ENCODE data around the gene ACVR1B.

DNA sequence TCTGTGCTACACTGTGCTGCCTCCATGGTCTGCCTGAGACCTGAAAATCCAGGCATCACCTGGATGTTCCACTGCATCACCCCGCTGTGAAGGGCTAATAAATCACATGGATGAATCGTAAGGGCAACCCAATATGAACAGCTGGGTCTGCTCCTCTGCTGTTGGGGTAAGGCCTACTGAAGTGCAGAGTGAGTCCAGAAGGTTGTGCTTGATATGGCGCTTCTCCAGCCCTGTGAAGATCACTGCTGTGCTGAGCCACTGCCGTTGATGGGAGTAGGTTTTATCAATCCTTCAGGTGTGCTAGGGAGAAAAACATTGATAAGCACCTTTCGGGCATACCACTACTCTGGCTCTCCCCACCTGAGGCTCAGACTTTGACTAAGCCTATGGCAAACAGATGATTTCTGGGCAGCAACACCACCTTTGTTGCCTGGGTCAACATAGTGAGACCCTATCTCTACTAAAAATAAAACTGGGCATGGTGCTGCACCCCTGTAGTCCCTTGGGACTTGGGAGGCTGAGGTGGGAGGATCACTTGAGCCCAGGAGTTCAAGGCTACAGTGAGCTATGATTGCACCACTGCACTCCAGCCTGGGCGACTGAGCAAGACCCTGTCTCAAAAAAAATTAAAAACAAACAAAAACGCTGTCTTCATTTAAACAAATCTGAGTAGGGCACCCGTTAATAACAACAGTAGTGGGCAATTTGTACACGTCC lies 42.5 kb upstream of the ACVR1B start:
- TF ChIP-seq, protein P1, sequence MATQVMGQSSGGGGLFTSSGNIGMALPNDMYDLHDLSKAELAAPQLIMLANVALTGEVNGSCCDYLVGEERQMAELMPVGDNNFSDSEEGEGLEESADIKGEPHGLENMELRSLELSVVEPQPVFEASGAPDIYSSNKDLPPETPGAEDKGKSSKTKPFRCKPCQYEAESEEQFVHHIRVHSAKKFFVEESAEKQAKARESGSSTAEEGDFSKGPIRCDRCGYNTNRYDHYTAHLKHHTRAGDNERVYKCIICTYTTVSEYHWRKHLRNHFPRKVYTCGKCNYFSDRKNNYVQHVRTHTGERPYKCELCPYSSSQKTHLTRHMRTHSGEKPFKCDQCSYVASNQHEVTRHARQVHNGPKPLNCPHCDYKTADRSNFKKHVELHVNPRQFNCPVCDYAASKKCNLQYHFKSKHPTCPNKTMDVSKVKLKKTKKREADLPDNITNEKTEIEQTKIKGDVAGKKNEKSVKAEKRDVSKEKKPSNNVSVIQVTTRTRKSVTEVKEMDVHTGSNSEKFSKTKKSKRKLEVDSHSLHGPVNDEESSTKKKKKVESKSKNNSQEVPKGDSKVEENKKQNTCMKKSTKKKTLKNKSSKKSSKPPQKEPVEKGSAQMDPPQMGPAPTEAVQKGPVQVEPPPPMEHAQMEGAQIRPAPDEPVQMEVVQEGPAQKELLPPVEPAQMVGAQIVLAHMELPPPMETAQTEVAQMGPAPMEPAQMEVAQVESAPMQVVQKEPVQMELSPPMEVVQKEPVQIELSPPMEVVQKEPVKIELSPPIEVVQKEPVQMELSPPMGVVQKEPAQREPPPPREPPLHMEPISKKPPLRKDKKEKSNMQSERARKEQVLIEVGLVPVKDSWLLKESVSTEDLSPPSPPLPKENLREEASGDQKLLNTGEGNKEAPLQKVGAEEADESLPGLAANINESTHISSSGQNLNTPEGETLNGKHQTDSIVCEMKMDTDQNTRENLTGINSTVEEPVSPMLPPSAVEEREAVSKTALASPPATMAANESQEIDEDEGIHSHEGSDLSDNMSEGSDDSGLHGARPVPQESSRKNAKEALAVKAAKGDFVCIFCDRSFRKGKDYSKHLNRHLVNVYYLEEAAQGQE (IDR thresholded peaks at IDR 0.05; ENCODE audit: unreplicated experiment) = no peak
- TF ChIP-seq POLR2AphosphoS5 (IDR thresholded peaks at IDR 0.05; ENCODE audit: low read depth) = no peak
- no peak for TF ChIP-seq EZH2 (IDR thresholded peaks at IDR 0.05; ENCODE audit: low read depth, unreplicated experiment)
- TF ChIP-seq, protein P2, sequence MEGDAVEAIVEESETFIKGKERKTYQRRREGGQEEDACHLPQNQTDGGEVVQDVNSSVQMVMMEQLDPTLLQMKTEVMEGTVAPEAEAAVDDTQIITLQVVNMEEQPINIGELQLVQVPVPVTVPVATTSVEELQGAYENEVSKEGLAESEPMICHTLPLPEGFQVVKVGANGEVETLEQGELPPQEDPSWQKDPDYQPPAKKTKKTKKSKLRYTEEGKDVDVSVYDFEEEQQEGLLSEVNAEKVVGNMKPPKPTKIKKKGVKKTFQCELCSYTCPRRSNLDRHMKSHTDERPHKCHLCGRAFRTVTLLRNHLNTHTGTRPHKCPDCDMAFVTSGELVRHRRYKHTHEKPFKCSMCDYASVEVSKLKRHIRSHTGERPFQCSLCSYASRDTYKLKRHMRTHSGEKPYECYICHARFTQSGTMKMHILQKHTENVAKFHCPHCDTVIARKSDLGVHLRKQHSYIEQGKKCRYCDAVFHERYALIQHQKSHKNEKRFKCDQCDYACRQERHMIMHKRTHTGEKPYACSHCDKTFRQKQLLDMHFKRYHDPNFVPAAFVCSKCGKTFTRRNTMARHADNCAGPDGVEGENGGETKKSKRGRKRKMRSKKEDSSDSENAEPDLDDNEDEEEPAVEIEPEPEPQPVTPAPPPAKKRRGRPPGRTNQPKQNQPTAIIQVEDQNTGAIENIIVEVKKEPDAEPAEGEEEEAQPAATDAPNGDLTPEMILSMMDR (conservative IDR thresholded peaks at IDR 0.05; ENCODE audit: low read depth in 2 of 2) = no peak
- TF ChIP-seq, protein P3, sequence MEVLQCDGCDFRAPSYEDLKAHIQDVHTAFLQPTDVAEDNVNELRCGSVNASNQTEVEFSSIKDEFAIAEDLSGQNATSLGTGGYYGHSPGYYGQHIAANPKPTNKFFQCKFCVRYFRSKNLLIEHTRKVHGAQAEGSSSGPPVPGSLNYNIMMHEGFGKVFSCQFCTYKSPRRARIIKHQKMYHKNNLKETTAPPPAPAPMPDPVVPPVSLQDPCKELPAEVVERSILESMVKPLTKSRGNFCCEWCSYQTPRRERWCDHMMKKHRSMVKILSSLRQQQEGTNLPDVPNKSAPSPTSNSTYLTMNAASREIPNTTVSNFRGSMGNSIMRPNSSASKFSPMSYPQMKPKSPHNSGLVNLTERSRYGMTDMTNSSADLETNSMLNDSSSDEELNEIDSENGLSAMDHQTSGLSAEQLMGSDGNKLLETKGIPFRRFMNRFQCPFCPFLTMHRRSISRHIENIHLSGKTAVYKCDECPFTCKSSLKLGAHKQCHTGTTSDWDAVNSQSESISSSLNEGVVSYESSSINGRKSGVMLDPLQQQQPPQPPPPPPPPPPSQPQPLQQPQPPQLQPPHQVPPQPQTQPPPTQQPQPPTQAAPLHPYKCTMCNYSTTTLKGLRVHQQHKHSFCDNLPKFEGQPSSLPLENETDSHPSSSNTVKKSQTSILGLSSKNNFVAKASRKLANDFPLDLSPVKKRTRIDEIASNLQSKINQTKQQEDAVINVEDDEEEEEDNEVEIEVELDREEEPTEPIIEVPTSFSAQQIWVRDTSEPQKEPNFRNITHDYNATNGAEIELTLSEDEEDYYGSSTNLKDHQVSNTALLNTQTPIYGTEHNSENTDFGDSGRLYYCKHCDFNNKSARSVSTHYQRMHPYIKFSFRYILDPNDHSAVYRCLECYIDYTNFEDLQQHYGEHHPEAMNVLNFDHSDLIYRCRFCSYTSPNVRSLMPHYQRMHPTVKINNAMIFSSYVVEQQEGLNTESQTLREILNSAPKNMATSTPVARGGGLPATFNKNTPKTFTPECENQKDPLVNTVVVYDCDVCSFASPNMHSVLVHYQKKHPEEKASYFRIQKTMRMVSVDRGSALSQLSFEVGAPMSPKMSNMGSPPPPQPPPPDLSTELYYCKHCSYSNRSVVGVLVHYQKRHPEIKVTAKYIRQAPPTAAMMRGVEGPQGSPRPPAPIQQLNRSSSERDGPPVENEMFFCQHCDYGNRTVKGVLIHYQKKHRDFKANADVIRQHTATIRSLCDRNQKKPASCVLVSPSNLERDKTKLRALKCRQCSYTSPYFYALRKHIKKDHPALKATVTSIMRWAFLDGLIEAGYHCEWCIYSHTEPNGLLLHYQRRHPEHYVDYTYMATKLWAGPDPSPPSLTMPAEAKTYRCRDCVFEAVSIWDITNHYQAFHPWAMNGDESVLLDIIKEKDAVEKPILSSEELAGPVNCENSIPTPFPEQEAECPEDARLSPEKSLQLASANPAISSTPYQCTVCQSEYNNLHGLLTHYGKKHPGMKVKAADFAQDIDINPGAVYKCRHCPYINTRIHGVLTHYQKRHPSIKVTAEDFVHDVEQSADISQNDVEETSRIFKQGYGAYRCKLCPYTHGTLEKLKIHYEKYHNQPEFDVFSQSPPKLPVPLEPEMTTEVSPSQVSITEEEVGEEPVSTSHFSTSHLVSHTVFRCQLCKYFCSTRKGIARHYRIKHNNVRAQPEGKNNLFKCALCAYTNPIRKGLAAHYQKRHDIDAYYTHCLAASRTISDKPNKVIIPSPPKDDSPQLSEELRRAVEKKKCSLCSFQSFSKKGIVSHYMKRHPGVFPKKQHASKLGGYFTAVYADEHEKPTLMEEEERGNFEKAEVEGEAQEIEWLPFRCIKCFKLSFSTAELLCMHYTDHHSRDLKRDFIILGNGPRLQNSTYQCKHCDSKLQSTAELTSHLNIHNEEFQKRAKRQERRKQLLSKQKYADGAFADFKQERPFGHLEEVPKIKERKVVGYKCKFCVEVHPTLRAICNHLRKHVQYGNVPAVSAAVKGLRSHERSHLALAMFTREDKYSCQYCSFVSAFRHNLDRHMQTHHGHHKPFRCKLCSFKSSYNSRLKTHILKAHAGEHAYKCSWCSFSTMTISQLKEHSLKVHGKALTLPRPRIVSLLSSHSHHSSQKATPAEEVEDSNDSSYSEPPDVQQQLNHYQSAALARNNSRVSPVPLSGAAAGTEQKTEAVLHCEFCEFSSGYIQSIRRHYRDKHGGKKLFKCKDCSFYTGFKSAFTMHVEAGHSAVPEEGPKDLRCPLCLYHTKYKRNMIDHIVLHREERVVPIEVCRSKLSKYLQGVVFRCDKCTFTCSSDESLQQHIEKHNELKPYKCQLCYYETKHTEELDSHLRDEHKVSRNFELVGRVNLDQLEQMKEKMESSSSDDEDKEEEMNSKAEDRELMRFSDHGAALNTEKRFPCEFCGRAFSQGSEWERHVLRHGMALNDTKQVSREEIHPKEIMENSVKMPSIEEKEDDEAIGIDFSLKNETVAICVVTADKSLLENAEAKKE (CRISPR knock-in tag; IDR thresholded peaks at IDR 0.05) = no peak
- TF ChIP-seq CREB1 (CRISPR knock-in tag; IDR thresholded peaks at IDR 0.05; ENCODE audit: low read depth) = no peak
- TF ChIP-seq EZH2phosphoT487 (IDR thresholded peaks at IDR 0.05; ENCODE audit: unreplicated experiment) = no peak
- TF ChIP-seq NANOG (IDR thresholded peaks at IDR 0.05; ENCODE audit: borderline replicate concordance) = no peak
- TF ChIP-seq, protein P4, sequence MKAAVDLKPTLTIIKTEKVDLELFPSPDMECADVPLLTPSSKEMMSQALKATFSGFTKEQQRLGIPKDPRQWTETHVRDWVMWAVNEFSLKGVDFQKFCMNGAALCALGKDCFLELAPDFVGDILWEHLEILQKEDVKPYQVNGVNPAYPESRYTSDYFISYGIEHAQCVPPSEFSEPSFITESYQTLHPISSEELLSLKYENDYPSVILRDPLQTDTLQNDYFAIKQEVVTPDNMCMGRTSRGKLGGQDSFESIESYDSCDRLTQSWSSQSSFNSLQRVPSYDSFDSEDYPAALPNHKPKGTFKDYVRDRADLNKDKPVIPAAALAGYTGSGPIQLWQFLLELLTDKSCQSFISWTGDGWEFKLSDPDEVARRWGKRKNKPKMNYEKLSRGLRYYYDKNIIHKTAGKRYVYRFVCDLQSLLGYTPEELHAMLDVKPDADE (IDR thresholded peaks at IDR 0.05) = no peak
- TF ChIP-seq JUNB (IDR thresholded peaks at IDR 0.05; ENCODE audit: unreplicated experiment) = no peak
- no peak for TF ChIP-seq STAT1 (IDR thresholded peaks at IDR 0.05; ENCODE audit: unreplicated experiment)
- no peak for TF ChIP-seq ZNF331 (CRISPR knock-in tag; IDR thresholded peaks at IDR 0.05; ENCODE audit: low read depth)
- TF ChIP-seq ZNF114 (CRISPR knock-in tag; IDR thresholded peaks at IDR 0.05) = no peak

Data from GM23338 (cell line).